GM21381 (cell line): ENCODE data around the gene PDE11A.
"Not testable (repeated sequence)": the region's sequence is repeated elsewhere in the genome, so short reads cannot be mapped to it uniquely, and the experiment has no call there.

Source experiments
- ATAC-seq: cut with Tn5 transposase; IDR thresholded peaks from one replicate; pipeline ENCODE4 v1.9.1; 2021; ENCODE audit warnings: mild to moderate bottlenecking, moderate library complexity; ENCODE audit not compliant: unreplicated experiment

The PDE11A gene

DNA sequence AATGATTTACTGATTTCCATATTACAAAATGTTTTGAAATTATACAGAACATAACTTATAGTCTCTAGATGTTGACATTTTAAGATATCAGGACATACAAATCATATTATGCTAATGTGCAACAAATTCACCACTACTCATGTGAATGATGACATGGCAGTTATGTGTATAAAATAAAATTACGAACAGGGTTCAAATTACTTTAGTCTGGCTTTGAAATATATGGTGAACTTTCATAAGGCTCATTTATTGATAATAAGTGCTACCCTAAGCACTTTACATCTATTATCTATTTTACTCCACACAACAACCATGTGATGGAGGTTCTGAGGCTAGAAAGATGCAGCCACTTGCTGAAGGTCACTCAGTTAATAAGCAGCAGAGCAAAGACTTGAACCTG, 62.8 kb downstream of the PDE11A start:
- ATAC-seq: no peak

DNA sequence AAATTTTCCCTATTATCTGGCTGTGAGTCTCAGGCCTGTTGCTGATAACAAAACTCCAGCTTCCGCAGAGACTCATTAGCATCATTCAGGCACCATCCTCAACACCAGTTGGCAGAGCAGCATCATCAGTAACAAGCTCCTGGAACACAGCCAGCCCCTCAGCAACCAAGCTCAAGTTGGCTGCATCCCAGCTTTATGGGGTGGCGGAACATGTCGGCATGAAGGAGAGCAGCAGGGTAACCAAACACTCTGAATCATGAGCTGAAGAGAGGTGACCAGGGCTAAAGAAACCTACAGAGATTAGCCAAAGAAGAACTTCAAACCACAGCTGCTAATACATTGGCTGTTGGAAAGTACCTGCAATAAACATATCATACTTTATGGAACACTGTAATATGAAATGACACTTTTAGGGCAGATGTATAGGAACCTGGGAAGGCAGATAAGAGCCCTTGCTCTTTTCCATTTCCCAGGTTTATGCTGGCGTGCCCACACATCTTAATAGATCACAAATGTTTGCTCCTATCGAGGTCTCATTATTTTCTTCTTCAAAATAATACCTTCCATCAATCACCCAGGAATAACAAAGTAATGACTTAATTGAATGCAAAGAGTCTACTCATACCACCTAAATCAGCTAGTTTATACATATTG, 63.8 kb downstream of the PDE11A start:
- ATAC-seq: no peak

DNA sequence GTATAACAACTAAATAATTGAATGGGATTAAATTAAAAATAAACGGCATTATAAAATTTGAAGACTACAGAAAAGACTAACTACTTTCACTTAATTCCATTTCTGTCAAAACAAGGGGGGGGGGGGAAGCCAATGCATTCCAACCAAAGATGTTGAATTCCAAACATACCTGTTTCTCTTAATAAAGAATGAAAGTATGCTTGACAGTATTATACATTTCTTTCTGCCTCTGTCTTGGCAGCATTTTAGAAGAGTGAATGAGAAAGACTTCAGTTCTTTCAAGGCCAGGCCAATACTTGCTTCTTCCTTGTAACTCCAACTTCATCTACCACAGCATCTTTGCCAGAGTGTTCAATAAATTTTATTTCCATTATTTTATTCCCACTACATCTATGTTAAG, 65.9 kb downstream of the PDE11A start:
- ATAC-seq: no peak

DNA sequence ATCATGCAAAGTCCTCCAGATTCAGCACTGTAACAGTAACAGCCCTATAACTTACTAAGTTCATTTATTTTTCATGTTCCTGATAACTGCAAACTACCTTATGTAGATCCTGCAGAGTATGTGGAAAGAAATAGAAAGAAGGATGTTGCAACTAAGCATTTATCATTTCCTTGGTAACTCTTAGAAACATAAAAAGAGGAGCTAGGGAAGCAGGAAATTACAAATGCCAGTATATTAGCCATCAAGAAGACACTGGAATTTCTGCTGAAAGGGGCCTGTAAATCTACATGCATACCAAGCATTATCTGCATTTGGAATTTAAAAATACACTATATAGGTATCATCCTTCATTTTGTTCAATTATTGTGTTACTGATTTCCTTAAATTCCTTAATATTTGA, 66.8 kb downstream of the PDE11A start:
- no peak for ATAC-seq

DNA sequence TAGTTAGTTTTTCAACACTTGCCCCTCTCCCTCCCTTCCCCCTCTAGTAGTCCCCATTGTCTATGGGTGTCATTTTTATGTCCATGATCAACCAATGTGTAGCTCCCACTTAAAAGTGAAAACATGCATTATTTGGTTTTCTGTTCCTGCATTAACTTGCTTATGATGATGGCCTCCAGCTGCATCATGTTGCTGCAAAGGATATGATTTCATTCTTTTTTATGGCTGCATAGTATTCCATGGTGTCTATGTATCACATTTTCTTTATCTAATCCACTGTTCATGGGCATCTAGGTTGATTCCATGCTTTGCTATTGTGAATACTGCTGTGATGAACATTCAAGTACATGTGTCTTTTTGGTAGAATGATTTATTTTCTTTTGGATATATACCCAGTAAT, 70.5 kb downstream of the PDE11A start:
- no peak for ATAC-seq

DNA sequence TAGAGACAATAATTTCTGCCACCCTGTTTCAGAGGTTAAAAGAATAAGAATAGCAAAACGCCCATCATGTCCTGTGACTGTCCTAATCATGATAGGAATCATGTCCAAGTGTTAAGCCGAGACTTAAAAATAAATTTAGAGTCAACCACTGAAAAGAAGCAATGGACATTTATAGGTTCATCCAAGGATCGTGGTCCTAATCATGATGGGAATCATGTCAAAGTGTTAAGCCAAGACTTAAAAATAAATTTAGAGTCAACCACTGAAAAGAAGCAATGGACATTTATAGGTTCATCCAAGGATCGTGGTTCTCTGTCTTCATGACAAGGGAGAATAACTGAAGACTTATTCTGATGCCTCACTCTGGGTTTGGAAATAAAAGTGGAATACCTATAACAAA, 73.6 kb downstream of the PDE11A start:
- ATAC-seq: no peak

DNA sequence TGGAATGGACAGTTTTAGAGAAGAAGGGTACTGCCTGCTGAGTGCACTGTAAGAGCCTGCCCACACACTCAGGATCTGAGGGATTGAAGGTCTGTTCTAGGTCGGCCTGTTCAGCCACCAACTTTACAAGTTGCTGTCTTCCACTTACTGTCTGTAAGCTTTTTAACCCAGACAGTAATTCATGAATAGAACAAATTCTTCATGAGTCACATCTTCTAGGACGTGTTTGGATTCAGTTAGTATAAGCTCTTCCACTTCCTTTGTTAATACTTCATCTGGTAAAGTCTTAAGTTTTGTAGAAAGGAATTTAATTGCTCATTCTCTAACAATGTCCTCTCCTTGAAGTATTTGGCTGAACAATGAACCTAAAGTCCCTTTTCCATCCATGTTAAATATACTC, 74.6 kb downstream of the PDE11A start:
- ATAC-seq: no peak

DNA sequence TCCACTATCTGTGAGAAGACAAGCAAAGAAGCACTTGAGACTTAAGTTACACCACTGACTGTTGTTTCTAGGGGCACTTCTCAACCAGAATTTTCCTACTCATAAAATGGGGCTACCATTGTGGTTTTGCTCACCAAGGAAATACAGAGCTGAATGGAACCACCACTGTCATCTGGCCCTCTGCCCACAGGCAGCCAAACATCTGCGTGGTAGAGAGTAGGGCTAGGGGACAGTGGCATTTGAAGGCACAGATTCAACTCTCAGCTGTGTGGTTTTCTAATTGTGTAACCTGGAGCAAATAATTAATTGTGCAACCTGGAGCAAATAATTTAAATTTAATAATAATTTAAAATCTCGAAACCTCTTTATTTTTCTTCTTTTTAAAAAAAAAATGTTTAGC, 79.6 kb downstream of the PDE11A start:
- no peak for ATAC-seq

DNA sequence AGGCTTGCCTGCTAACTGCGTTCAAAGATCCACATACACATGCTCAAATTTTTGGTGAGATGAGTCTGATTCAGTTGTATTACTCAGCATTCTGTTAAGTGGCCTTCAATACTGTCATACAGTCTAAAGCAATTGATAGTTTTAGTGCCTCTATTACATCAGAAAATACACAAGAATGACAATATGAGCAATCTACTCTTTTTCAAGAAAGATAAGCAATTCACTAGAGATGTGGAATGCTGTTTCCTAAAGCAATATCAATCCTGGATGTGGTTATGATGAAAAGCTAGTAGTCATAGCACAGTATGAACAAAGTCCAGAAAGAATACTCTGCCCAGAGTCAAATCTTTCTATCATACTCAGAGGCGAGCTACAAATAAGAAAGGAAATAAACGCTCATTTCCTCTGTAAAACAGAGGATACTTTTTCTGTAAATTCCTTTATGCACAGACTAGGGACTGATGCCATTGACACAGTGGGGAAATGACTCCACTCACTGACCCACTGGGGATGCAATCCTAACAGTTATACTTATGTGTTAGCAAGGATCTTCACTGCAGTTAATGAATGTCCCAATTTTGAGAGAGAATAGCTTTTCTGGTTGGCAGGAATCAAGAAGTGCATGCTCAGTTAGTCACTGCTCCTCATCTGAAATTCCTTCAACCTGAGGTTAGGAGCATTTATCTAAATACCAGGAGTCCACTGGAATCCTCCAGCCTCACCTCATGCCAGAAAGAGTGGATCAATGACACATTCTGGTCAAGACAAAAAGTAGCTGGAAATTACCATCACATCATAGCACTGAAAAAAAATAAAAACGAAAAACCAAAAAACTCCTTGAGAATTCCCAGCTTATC, 83.3 kb downstream of the PDE11A start:
- ATAC-seq: no peak

DNA sequence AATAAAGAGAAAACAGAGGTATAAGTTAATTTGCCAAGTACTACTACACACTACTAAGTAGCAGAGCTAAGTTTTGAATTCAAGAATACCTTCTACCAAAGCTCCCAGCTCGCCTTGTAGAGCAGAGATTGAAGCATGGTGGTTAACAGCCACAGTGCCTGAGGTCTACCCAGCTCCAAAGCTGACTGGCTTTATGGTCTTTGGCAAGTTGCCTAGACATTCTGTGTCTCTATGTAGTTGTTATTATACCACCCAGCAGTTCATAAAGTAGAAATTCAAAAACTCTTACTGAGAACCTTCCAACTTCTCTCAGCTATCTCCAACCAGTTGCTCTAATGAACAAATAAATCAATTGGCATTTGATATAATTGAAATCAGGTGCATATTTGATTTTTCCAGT, 87.8 kb downstream of the PDE11A start:
- no peak for ATAC-seq

DNA sequence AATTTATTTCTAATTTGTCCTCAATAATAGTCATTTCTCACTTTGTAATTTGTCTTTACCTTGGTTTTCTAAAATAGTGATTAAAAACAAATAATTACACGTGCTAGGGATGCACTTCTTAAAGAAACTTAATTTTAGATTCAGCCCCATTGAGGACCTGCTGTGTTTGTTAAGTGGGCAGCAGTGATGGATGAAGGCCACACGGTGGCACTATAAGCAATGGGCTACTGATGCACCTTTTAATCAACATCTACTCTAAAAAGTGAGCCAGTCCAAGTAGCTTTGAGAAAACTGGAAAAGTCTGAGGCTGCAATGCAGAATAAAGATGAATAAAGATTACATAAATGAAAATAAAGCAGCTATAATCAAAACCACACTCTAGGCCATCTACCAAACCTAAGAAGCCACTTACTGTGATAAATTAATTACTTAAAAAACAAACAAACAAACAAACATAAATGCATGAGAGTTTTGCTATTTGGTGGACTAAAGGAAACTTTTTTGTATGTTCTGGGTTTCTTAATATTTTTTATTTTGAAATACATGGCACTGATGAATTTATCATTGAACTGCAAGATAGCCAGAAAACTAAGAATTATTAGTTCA, 89.3 kb downstream of the PDE11A start:
- ATAC-seq: peak; percentile 77

DNA sequence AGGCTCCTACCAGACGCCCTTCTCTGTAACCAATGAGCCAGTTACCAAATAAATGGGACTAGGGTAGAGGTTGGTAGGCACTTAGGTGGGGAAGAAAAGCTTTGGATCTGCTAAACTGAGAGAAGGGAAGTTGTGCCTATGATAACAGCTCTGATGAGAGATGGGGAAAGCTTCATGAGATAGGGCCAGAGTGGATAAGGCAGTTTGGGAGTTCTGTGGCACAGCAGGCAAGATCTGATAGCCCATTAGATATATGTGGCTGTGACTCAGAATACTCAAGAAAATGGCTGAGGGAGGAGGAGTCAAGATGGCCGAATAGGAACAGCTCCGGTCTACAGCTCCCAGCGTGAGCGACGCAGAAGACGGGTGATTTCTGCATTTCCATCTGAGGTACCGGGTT, 99.8 kb downstream of the PDE11A start:
- ATAC-seq: no peak

DNA sequence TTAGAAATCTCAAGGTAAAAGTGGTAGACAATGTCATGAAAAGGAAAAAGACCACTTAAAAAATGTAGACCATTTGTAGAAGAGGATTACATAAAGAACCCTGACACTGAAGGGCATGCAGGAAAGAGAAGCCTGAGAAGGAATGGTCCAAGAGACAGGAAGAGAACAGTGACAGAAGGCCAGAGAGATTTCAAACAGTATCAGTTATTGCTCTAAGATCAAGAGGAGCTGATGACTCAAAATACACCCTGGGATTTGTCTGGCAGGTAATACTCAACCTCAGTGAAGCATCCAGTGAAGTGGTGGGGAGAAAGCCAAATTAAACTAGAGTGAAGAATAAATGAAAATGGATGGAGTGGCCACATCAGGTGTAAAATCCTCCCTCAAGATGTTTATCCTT, 100.5 kb downstream of the PDE11A start:
- ATAC-seq: no peak

DNA sequence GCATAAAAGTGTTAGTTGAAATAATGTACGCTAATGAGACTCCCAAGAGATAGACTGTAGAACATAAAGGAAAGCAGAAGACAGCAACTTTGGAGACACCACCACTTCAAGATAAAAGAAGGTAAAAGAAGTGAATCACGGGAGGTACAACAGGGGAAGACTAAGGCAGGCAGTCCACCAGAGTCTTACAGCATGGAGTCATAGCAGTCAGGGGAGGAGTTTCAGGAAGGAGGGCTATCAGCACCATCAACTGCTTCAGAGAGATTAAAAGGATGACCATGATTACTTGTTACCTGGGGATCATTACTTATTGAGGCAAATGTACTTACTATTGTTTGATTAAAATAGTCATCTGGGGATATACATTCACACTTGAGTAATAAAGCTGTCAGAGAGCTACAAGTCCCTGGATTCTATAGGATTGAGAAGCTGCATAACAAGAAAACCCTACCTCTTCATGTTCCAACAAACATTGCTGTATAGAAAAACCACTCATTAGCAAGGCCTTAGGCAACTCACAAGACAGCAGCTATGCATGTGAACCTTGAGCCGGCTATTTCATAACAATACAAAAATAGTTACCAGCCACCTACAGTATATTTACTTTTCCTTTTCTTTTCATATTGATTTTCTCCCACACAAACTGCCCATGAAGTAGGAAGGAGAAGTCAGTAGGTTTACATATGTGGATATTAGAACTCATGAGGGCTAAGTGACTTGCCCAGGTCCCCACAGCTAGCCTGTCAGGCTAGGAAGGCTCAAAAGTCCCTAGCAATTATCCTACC, 101.7 kb downstream of the PDE11A start:
- ATAC-seq: no peak

DNA sequence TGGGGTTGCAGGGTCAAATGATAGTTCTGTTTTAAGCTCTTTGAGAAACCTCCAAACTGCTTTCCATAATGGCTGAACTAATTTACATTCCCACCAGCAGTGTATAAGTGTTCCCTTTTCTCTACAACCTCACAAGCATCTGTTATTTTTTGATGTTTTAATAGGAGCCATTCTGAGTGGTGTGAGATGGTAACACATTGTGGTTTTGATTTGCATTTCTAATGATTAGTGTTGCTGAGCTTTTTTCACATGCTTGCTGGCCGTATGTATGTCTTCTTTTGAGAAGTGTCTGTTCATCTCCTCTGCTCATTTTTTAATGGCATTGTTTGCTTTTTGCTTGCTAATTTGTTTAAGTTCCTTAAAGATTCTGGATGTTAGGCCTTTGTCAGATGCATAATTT, 107.7 kb downstream of the PDE11A start:
- ATAC-seq: no peak

DNA sequence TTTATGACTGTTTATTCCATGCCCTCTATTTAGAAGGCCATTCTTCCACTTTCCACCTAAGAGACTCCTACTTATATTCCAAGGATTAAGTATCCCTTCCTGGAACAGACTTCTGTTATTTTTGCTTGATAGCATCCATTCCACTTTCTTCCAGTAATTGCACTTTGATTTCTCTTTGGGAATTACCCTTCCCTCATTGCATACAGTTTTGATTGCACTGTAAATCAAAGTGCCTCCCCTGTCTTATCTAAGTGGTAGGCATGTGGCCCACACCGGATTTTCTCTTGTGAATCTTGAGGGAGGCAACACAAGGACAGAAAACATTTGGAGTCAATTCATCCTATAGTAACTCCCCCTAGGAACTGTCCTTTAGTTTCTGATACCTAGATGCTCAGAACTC, 120.4 kb downstream of the PDE11A start:
- ATAC-seq: no peak

DNA sequence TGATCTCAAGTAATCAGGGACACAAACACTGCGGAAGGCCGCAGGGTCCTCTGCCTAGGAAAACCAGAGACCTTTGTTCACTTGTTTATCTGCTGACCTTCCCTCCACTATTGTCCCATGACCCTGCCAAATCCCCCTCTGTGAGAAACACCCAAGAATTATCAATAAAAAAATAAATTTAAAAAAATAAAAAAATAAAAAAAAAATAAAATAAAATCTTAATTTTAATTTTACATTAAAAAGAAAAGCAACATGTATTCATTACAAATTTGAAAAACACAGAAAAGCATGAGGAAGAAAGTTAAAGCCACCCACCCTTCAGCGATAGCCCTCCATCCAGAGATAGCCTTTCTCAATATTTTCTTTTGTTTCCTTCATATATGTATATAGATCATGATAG, 125.0 kb downstream of the PDE11A start:
- ATAC-seq: not testable (repeated sequence)

DNA sequence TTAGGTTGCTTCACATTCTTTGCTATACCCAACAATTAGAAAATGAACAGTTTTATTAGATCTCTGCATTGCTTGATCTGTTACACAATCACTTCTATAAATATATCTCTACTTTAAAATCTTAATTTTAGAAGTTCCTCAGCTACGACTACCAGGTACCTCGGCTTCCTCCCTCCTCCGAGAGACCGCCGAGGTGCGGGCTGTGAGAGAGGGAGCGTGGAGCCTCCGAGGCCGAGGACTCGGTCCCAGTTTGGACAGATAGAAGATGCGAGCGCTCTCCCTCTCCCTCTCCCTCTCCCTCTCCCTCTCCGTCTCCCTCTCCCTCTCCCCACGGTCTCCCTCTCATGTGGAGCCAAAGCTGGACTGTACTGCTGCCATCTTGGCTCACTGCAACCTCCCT, 128.0 kb downstream of the PDE11A start:
- not testable (repeated sequence) for ATAC-seq

DNA sequence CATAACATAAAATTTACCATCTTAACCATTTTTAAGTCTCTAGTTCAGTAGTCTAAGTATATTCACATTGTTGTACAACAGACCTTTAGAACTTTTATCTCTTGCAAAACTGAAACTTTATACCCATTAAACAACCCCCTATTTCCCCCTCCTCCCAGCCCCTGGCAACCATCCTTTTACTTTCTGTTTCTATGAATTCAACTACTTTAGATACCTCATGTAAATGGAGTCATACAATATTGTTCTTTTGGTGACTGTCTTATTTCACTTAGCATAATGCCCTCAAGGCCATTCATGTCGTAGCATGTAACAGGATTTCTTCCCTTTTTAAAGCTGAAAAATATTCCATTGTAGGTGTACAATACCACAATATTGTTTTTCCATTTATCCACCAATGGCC, 129.8 kb downstream of the PDE11A start:
- no peak for ATAC-seq

DNA sequence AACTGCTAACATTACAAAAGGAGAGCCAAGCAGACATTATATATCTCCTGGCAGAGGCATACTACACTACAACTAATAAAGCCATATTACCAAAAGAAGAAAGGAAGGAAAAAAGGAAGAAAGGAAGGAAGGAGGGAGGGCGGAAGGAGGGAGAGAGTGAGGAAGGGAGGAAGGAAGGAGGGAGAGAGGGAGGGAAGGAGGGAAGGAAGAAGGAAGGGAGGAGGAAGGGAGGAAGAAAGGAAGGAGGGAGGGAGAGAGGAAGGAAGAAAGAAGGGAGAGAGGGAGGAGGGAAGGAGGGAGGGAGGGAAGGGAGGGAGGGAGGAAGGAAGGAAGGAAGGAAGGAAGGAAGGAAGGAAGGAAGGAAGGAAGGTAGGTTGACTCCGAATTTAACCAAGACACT, 133.4 kb downstream of the PDE11A start:
- no peak for ATAC-seq

DNA sequence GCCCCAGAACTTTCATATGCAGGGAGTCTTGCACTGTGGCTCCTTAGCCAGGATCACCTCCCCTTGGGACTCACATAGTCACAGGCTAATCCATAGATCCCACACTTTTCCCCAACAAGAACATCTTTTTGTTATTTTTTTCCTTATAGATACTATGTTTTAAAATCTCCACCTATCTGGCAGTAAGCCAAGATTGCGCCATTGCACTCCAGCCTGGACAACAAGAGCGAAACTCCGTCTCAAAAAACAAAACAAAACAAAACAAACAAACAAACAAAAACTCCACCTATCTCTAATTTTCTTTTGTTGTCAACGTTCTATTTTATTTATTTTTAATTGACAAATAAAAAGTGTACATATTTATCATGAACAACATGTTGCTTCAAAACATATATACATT, 141.7 kb downstream of the PDE11A start:
- ATAC-seq: no peak
